ENCODE results near the gene XRCC5. TPM values are rescaled to one million over a fixed set of nuclear protein-coding genes. Genes with fewer than 3 reads are reported as not detected.
"Not testable (repeated sequence)": the region's sequence is repeated elsewhere in the genome, so short reads cannot be mapped to it uniquely, and the experiment has no call there.

The XRCC5 gene
- total RNA-seq, 1 experiment from 2014 or later, result 224 TPM

DNA sequence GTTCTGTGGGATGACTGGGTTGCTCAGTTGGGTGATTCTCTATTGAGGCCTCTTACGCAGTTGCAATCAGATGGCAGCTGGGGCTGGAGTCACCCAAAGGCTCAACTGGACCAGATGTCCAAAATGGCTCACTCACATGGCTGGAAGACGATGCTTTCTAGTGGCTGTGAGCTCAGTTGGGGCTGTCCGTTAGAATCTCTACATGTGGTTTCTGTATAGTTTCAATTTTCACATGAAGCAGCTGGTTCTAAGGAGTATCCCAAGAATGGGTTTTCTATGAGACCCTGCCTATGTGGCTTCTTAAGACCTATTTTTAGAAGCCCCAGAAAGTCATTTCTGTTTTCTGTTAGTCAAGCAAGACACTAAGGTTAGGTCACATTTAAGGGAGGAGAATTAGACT is 4.4 kb downstream of the XRCC5 start:
- in situ Hi-C loops (cut with HindIII; ENCODE audit: low pct_unique_long_range_greater_than_20kb, low sequenced_read_pairs), result no loop called here
- no peak for DNase-seq (ENCODE audit: low read depth)

- in situ Hi-C loops (cut with HindIII; ENCODE audit: low pct_unique_long_range_greater_than_20kb, low sequenced_read_pairs), result no loop called here
- DNase-seq (ENCODE audit: low read depth), result no peak
Measured at GRCh38 chr2:216114382-216114713, 5.2 kb downstream of the XRCC5 start.

- DNase-seq (ENCODE audit: low read depth), result peak; percentile 97
- in situ Hi-C loops (cut with HindIII; ENCODE audit: low pct_unique_long_range_greater_than_20kb, low sequenced_read_pairs), result no loop called here
Measured at GRCh38 chr2:216114714-216115531, 5.8 kb downstream of the XRCC5 start.

GRCh38 chr2:216116418-216116817 is 7.3 kb downstream of the XRCC5 start:
- no peak for DNase-seq (ENCODE audit: low read depth)
- in situ Hi-C loops (cut with HindIII; ENCODE audit: low pct_unique_long_range_greater_than_20kb, low sequenced_read_pairs), result no loop called here

DNA sequence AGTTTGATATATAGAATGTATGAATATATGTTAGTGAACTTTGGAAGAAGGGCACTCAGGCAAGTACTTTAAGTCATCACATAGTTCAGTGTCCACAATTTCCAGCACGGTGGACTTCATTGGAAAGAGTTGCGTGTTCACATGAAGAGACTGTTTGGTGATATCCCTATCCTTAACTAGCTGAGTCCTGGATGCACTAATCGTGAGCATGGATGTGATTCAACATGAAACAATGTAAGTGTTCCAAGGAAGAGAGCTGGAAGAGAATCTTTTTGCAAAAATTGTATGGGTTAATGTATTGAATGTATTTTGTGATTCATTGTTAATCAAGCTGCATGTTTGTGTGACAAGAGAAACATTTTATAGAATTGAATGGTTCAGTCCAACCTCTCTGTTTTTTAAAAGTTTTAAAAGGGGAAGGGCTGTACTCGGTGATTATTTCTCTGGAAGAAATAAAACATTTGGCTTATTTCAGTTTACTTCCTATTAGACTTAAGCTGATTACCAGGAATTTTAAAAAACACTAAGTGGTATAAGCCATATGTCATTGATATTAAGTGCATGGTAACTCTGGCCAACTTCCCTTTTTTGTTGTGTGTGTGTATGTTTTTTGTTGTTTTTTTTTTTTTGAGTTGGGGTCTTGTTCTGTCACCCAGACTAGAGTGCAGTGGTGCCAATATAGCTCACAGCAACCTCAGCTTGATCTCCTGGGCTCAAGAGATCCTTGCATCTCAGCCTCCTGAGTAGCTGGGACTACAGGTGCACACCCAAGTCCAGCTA is 8.6 kb downstream of the XRCC5 start:
- in situ Hi-C loops (cut with HindIII; ENCODE audit: low pct_unique_long_range_greater_than_20kb, low sequenced_read_pairs), result no loop called here
- DNase-seq (ENCODE audit: low read depth), result no peak

GRCh38 chr2:216118474-216118873 is 9.3 kb downstream of the XRCC5 start:
- no peak for DNase-seq (ENCODE audit: low read depth)
- in situ Hi-C loops (cut with HindIII; ENCODE audit: low pct_unique_long_range_greater_than_20kb, low sequenced_read_pairs), result no loop called here

- no peak for DNase-seq (ENCODE audit: low read depth)
- in situ Hi-C loops (cut with HindIII; ENCODE audit: low pct_unique_long_range_greater_than_20kb, low sequenced_read_pairs), result no loop called here
Measured at GRCh38 chr2:216119146-216119545, 10.0 kb downstream of the XRCC5 start.

- no peak for DNase-seq (ENCODE audit: low read depth)
- in situ Hi-C loops (cut with HindIII; ENCODE audit: low pct_unique_long_range_greater_than_20kb, low sequenced_read_pairs), result no loop called here
Measured at GRCh38 chr2:216119986-216120385, 10.8 kb downstream of the XRCC5 start.

DNA sequence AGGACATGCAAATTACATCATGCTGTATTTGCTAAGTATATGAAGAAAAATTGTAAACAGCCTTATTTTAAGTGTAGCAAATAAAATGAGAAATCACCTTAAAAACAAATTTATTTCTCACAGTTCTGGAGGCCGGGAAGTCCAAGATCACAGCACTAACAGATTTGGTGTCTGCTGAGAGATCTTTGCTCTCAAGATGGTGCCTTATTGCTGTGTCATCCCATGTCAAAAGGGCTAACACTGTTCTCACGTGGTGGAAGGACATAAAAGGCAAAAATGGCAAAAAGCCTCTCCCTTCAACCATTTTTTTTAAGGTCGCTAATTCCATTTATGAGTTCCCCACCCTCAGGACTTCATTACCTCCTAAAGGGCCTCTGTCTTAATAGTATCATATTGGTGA is 12.1 kb downstream of the XRCC5 start:
- DNase-seq (ENCODE audit: low read depth), result no peak
- in situ Hi-C loops (cut with HindIII; ENCODE audit: low pct_unique_long_range_greater_than_20kb, low sequenced_read_pairs), result no loop called here

GRCh38 chr2:216126943-216127342 is 17.8 kb downstream of the XRCC5 start:
- in situ Hi-C loops (cut with HindIII; ENCODE audit: low pct_unique_long_range_greater_than_20kb, low sequenced_read_pairs), result no loop called here

GRCh38 chr2:216130346-216130971 is 21.3 kb downstream of the XRCC5 start:
- in situ Hi-C loops (cut with HindIII; ENCODE audit: low pct_unique_long_range_greater_than_20kb, low sequenced_read_pairs), result no loop called here
- DNase-seq (ENCODE audit: low read depth), result no peak

More at GRCh38 chr2:216126943-216127342, 17.8 kb downstream of the XRCC5 start:
- DNase-seq (ENCODE audit: low read depth), result no peak

GRCh38 chr2:216131175-216131926 is 22.2 kb downstream of the XRCC5 start:
- in situ Hi-C loops (cut with HindIII; ENCODE audit: low pct_unique_long_range_greater_than_20kb, low sequenced_read_pairs), result no loop called here
- DNase-seq (ENCODE audit: low read depth), result no peak

DNA sequence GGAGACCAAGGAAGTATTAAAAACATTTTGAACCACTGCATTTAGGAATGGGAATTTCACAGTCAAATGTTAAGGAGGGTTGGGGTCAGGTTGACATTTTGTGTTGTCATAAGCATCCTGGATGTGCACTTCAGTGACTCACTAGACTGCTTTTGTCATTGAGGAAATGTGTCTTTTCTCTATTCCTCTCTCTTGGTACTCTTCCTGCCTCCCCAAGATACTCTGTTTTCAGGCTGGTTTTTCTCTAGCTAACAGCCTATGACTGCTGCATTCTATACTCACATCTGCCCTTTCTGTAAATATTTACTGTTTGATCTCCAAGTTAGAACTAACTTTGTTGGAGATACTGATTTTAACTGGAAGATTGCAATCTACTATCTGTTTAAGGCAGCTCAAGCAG is 23.4 kb downstream of the XRCC5 start:
- no peak for DNase-seq (ENCODE audit: low read depth)
- in situ Hi-C loops (cut with HindIII; ENCODE audit: low pct_unique_long_range_greater_than_20kb, low sequenced_read_pairs), result no loop called here

DNA sequence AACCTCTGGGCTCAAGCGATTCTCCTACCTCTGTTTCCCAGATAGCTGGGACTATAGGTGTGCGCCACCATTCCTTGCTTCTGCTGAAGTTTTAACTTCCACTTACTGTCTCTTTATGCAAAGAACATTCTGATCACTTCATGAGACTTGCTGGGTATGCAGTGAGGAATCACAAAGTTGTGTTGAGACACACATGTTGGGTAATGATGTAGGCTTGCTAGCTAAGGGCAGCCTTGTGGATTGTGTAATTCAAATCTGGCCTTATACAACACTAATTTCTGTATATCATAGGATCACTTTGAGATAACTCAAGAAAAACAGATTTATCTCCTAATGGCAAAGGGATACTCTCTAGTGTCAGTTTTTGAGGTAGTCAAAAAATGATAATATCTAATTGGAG is 24.2 kb downstream of the XRCC5 start:
- DNase-seq (ENCODE audit: low read depth), result no peak
- in situ Hi-C loops (cut with HindIII; ENCODE audit: low pct_unique_long_range_greater_than_20kb, low sequenced_read_pairs), result no loop called here

DNA sequence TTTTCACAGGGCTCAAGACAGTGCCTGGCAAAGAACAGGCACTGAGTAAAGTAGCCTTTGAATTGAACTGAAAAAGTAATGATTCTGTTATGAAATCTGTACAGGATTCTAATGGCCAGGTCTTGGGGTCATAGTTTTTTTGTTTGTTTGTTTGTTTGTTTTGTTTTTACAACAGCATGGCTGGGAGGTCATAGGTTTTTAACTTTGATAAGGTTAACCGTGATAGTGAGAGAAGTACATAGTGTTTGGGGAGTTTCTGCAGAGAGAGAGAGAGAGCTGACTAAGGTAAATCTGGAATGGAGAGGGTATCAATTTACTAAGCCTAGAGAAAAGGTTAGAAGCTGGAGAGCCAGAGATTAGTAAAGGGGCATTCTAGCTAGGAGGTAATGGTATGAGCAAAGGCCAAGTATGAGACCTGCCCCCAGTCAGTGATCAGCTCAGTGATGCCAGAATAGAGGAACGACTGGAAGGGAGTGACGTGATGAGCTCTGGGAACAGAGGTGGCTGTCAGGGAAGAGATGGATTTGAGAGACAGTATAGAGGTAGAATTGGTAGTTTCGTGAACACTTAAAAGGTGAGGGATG is 25.9 kb downstream of the XRCC5 start:
- DNase-seq (ENCODE audit: low read depth), result no peak
- in situ Hi-C loops (cut with HindIII; ENCODE audit: low pct_unique_long_range_greater_than_20kb, low sequenced_read_pairs), result no loop called here

DNA sequence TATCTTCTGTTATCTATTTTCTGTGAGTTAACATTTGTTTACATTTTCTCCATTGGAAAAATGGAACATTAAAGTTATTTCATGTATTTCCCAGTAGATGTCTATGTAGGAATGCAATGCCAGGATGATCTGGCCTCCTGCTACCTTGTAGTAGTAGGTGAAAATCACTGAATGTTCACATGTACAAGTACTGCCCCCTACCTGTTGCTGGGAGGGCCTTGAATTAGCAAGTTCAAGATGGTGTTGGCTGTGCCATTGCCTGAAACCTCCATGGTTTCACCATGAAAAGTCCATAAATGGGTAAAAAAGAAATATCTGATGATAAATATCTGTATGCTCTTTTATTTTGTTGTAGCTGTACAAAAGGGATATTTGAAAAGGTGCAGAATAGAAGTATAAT is 30.7 kb downstream of the XRCC5 start:
- DNase-seq (ENCODE audit: low read depth), result no peak
- in situ Hi-C loops (cut with HindIII; ENCODE audit: low pct_unique_long_range_greater_than_20kb, low sequenced_read_pairs), result no loop called here

- in situ Hi-C loops (cut with HindIII; ENCODE audit: low pct_unique_long_range_greater_than_20kb, low sequenced_read_pairs); DNase-seq (ENCODE audit: low read depth): not testable (repeated sequence)
Measured at GRCh38 chr2:216141516-216141915, 32.4 kb downstream of the XRCC5 start.

DNA sequence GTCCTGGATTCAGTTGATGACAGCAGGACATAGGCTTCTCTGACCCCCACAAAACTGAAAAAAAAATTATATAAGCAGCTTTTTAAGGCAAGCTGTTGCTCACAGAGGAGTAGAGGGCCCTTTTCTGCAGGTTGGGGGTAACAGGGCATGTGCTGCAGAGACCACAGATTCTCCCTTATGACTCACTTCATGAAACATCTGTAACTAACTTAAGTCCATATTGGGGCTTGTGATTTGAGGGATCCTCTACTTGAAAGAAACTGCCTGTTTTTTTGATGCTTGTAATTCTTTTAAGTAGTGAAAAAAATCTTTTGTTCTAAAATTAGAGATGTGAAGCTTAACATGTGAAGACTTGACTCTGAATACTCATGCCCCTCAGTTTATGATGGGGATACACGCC is 33.4 kb downstream of the XRCC5 start:
- in situ Hi-C loops (cut with HindIII; ENCODE audit: low pct_unique_long_range_greater_than_20kb, low sequenced_read_pairs), result no loop called here
- DNase-seq (ENCODE audit: low read depth), result no peak

Measured in Caki2 (cell line).